Measurements from ENCODE around the gene RHEX.

DNA sequence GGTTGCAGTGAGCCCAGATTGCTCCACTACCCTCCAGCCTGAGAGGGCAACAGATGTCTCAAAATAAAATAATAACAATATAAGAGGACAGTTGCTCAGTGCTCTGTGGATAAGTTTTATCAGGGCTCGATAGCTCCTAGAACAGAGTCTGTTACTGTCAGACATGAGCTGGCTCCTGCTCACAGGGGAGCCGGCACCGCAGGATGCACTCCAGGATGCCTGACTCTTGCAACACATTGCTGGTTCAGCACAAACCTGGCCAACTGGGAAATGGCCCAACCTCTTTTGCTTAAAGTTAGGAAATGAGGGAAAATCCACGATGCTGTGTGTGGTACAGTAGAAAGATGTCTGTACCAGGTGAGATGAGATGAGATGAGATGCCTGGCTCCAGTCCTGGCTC, 23.5 kb upstream of the RHEX start:
- TF ChIP-seq CTCF (conservative IDR thresholded peaks at IDR 0.05 in 1 of 2, IDR thresholded peaks at IDR 0.05 in 1 of 2; ENCODE audit: extremely low read depth in 1 of 2, insufficient read depth in 1 of 2, low read depth in 1 of 2, low read length in 2 of 2) (no peak), EZH2 (IDR thresholded peaks at IDR 0.05; ENCODE audit: borderline replicate concordance, low read length) (no peak)

Data from mammary epithelial cell (primary cell).